Caco-2 (cell line): Measurements from ENCODE around the gene COX10. TPM values are rescaled to one million over a fixed set of nuclear protein-coding genes. Genes with fewer than 3 reads are reported as not detected.

Experiments used
- BruUV-seq: library from RNA; stranded (reverse); fragments of 400-500 nt; replicated peaks from 2 replicates; lab custom pipeline; 2021; lab: Mats Ljungman, UMichigan
- CTCF ChIA-PET: fragments of 300-600 bp; sonication (Branson Sonifier 250); formaldehyde crosslinking; loops from one replicate; lab custom pipeline; 2022; ENCODE audit warnings: antibody characterized with exemption; lab: Charles Lee
- POLR2A ChIA-PET: fragments of 300-600 bp; sonication (Branson Sonifier 250); formaldehyde crosslinking; loops from one replicate; lab custom pipeline; 2022; ENCODE audit warnings: antibody characterized with exemption; lab: Charles Lee
- DNase-seq, 2 experiments: peaks; one replicate each; pipeline versions ENCODE4 v3.0.0 to v3.0.0-alpha.2; 2020 to 2022
- H3K27me3 ChIP-seq: replicated peaks from 2 replicates; pipeline ENCODE4 v1.6.0; 2011; ENCODE audit warnings: low read length; ENCODE audit not compliant: control insufficient read depth, insufficient read depth
- H3K36me3 ChIP-seq: 2 replicates; pipeline ENCODE4 v1.5.1; 2011; ENCODE audit warnings: low read length; ENCODE audit not compliant: control insufficient read depth, insufficient read depth
- H3K4me1 ChIP-seq: fragments of 250-450 bp; sonication (Bioruptor Pico); 2 replicates; pipeline ENCODE4 v1.5.1; 2020; ENCODE audit warnings: mild to moderate bottlenecking
- H3K4me3 ChIP-seq: 2 replicates; pipeline ENCODE4 v1.5.1; 2011; ENCODE audit warnings: low read depth, mild to moderate bottlenecking, control low read depth, low read length
- H3K9me3 ChIP-seq: fragments of 250-450 bp; sonication (Bioruptor Pico); 2 replicates; pipeline ENCODE4 v1.5.1; 2020; ENCODE audit warnings: mild to moderate bottlenecking, moderate library complexity
- H3K27ac Mint-ChIP-seq: one replicate; pipeline ENCODE4 v1.8.0; 2022; ENCODE audit warnings: mixed read lengths; ENCODE audit not compliant: unreplicated experiment
- H3K27me3 Mint-ChIP-seq: one replicate; pipeline ENCODE4 v1.8.0; 2022; ENCODE audit warnings: mixed read lengths; ENCODE audit not compliant: insufficient read depth, unreplicated experiment
- H3K36me3 Mint-ChIP-seq: one replicate; pipeline ENCODE4 v1.8.0; 2022; ENCODE audit warnings: mild to moderate bottlenecking, mixed read lengths; ENCODE audit not compliant: insufficient read depth, unreplicated experiment
- H3K4me1 Mint-ChIP-seq: one replicate; pipeline ENCODE4 v1.8.0; 2022; ENCODE audit warnings: low read depth, mixed read lengths; ENCODE audit not compliant: unreplicated experiment
- H3K4me3 Mint-ChIP-seq: one replicate; pipeline ENCODE4 v1.8.0; 2022; ENCODE audit warnings: mild to moderate bottlenecking, moderate library complexity, mixed read lengths; ENCODE audit not compliant: unreplicated experiment
- H3K9me3 Mint-ChIP-seq: one replicate; pipeline ENCODE4 v1.8.0; 2022; ENCODE audit warnings: mixed read lengths; ENCODE audit not compliant: unreplicated experiment
- CTCF ChIP-seq, 2 experiments: fragments of 200-600 bp in 1 of 2; IDR thresholded peaks; 1 replicate in 1 of 2; 2 replicates in 1 of 2; pipeline versions ENCODE4 v1.5.1 to v1.8.0; 2011 to 2022; ENCODE audit warnings: antibody characterized with exemption in 1 of 2, control low read depth in 1 of 2, inconsistent platforms in 1 of 2, low read depth in 1 of 2, low read length in 1 of 2, mild to moderate bottlenecking in 1 of 2, moderate library complexity in 1 of 2; ENCODE audit not compliant: insufficient read depth in 1 of 2, severe bottlenecking in 1 of 2, unreplicated experiment in 1 of 2
- intact Hi-C: fragments of 100-400 bp; cut with micrococcal nuclease; formaldehyde crosslinking; loops from one replicate; pipeline ENCODE4 v1.10.0; 2022; ENCODE audit not compliant: unreplicated experiment
- total RNA-seq: library from RNA; stranded (reverse); gene quantifications from 2 replicates; pipeline ENCODE4 v1.2.3, GENCODE V29; 2022

COX10 gene
- total RNA-seq, 1 experiment from 2014 or later, result 13.5 TPM

DNA sequence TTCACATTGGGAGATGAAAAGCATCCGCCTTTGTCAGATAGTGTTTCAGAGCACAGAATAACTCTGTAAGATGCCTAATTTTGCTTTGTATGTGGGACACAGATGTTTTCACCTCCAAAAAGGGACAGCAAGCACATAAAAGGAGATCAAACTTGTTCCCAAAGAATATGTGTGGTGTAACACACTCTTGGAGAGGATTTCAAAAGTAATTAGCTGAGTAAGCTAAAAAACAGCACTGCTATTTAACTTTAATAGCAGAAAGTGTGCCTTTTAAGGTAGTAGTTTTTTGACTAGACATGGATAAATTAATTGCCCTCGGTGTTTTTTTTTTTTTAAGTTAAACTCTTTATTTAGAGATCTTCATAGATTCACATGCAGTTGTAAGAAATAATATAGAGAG, 65.2 kb downstream of the COX10 start:
- H3K27me3 ChIP-seq, result no peaks in the 10 kb centered on the region
- ChIA-PET POLR2A (no interaction called here), CTCF (no interaction called here)
- no peak for TF ChIP-seq CTCF (IDR thresholded peaks at IDR 0.05; ENCODE audit: insufficient read depth in 1 of 2, low read depth in 1 of 2, low read length in 1 of 2, severe bottlenecking in 1 of 2, unreplicated experiment in 1 of 2)
- intact Hi-C loops, result no loop called here
- BruUV-seq, result no TSS peak
- H3K36me3 ChIP-seq, result no peaks in the 10 kb centered on the region
- no peak for DNase-seq
- H3K4me1 ChIP-seq, result no peaks in the 10 kb centered on the region
- H3K9me3 Mint-ChIP-seq, result no peaks in the 10 kb centered on the region
- H3K27me3 Mint-ChIP-seq, result no peaks in the 10 kb centered on the region
- no peak overlapping the region for H3K27ac Mint-ChIP-seq
- H3K4me3 Mint-ChIP-seq, result no peak overlapping the region
- no peak overlapping the region for H3K4me3 ChIP-seq
- H3K4me1 Mint-ChIP-seq, result no peaks in the 10 kb centered on the region
- no peaks in the 10 kb centered on the region for H3K36me3 Mint-ChIP-seq
- H3K9me3 ChIP-seq, result no peaks in the 10 kb centered on the region

- H3K36me3 ChIP-seq, result no peaks in the 10 kb centered on the region
- DNase-seq, result no peak
- no peaks in the 10 kb centered on the region for H3K27me3 ChIP-seq
- no peaks in the 10 kb centered on the region for H3K36me3 Mint-ChIP-seq
- H3K4me1 Mint-ChIP-seq, result no peaks in the 10 kb centered on the region
- intact Hi-C loops, result no loop called here
- CTCF ChIA-PET, result no interaction called here
- BruUV-seq, result no TSS peak
- no peak overlapping the region for H3K4me3 ChIP-seq
- POLR2A ChIA-PET, result no interaction called here
- no peak for TF ChIP-seq CTCF (IDR thresholded peaks at IDR 0.05; ENCODE audit: insufficient read depth in 1 of 2, low read depth in 1 of 2, low read length in 1 of 2, severe bottlenecking in 1 of 2, unreplicated experiment in 1 of 2)
- no peaks in the 10 kb centered on the region for H3K9me3 Mint-ChIP-seq
- H3K27me3 Mint-ChIP-seq, result no peaks in the 10 kb centered on the region
- no peak overlapping the region for H3K4me3 Mint-ChIP-seq
- H3K4me1 ChIP-seq, result no peaks in the 10 kb centered on the region
- no peaks in the 10 kb centered on the region for H3K9me3 ChIP-seq
- no peak overlapping the region for H3K27ac Mint-ChIP-seq
These were observed 66.7 kb downstream of the COX10 start for GRCh38 chr17:14135906-14136590.

- Mint-ChIP-seq H3K9me3 (no peaks in the 10 kb centered on the region), H3K4me3 (no peak overlapping the region), H3K36me3 (no peaks in the 10 kb centered on the region), H3K27me3 (no peaks in the 10 kb centered on the region), H3K4me1 (no peaks in the 10 kb centered on the region), H3K27ac (no peak overlapping the region)
- TF ChIP-seq CTCF (IDR thresholded peaks at IDR 0.05; ENCODE audit: insufficient read depth in 1 of 2, low read depth in 1 of 2, low read length in 1 of 2, severe bottlenecking in 1 of 2, unreplicated experiment in 1 of 2), result no peak
- H3K27me3 ChIP-seq, result no peaks in the 10 kb centered on the region
- BruUV-seq, result no TSS peak
- no peak overlapping the region for H3K4me3 ChIP-seq
- no peaks in the 10 kb centered on the region for H3K36me3 ChIP-seq
- H3K9me3 ChIP-seq, result no peaks in the 10 kb centered on the region
- H3K4me1 ChIP-seq, result no peaks in the 10 kb centered on the region
- CTCF ChIA-PET, result no interaction called here
- DNase-seq, result no peak
- POLR2A ChIA-PET, result no interaction called here
- intact Hi-C loops, result no loop called here
These were observed 69.3 kb downstream of the COX10 start for GRCh38 chr17:14138649-14139048.
